Kidney (tissue), 14 donors: ENCODE results near the gene IL23R. TPM values are rescaled to one million over a fixed set of nuclear protein-coding genes. Genes with fewer than 3 reads are reported as not detected.

Source experiments
- DNase-seq, 5 donors: peaks; one replicate each; pipeline ENCODE4 v3.0.0-alpha.2; 2013 to 2020
- FAIRE-seq: peaks from 2 replicates; lab custom pipeline; 2012; peaks lifted over from hg19 to GRCh38; lab: Jason Lieb, UNC
- H3K27ac ChIP-seq, 2 donors: one replicate each; pipeline ENCODE4 v1.7.0; 2013; ENCODE audit warnings: low read depth in 2 of 2, low read length in 2 of 2, inconsistent platforms in 1 of 2
- H3K27me3 ChIP-seq: one replicate; pipeline ENCODE4 v1.7.1; 2013; ENCODE audit warnings: low read length, inconsistent platforms; ENCODE audit not compliant: control insufficient read depth, insufficient read depth
- H3K36me3 ChIP-seq, 3 donors: one replicate each; pipeline versions ENCODE4 v1.7.0 to v1.7.1; 2013; ENCODE audit warnings: low read length in 3 of 3, control low read depth in 1 of 3, inconsistent platforms in 1 of 3; ENCODE audit not compliant: insufficient read depth in 3 of 3, control insufficient read depth in 2 of 3
- H3K4me1 ChIP-seq, 3 donors: one replicate each; pipeline versions ENCODE4 v1.7.0 to v1.7.1; 2013; ENCODE audit warnings: low read length in 3 of 3, inconsistent platforms in 1 of 3, low read depth in 1 of 3; ENCODE audit not compliant: control insufficient read depth in 2 of 3, insufficient read depth in 2 of 3
- H3K4me3 ChIP-seq, 3 donors: one replicate each; pipeline versions ENCODE4 v1.7.0 to v1.8.1; 2013; ENCODE audit warnings: low read length in 3 of 3, control low read depth in 1 of 3, inconsistent platforms in 1 of 3
- H3K9ac ChIP-seq, 3 donors: one replicate each; pipeline versions ENCODE4 v1.7.0 to v1.7.1; 2013; ENCODE audit warnings: low read length in 3 of 3, control low read depth in 1 of 3, inconsistent platforms in 1 of 3
- H3K9me3 ChIP-seq, 3 donors: one replicate each; pipeline versions ENCODE4 v1.7.0 to v1.7.1; 2013; ENCODE audit warnings: low read length in 3 of 3, control low read depth in 1 of 3, inconsistent platforms in 1 of 3; ENCODE audit not compliant: control insufficient read depth in 2 of 3, insufficient read depth in 1 of 3
- intact Hi-C: fragments of 100-400 bp; cut with DNase I; formaldehyde crosslinking; loops from one replicate; pipeline ENCODE4 v1.11.1; 2022
- polyA plus RNA-seq: library from polyadenylated mRNA; stranded (reverse); fragments of 350-450 nt; fragmentation: Illumina TruSeq; extraction: RNeasy Lipid Tissue Mini Kit (QIAGEN cat#74804); gene quantifications from one replicate; pipeline ENCODE4 v1.2.3, GENCODE V29; 2014; ENCODE audit warnings: low read depth, low replicate concordance; ENCODE audit not compliant: insufficient read depth
- total RNA-seq: library from RNA; stranded (reverse); fragmentation: NEBNext Ultra II Directional; extraction: Animal tissue kit (Norgen Biotek cat#: 25700); gene quantifications from one replicate; pipeline ENCODE4 v1.2.1, GENCODE V29; 2021
- TF ChIP-seq, protein P1 (sequence below): IDR thresholded peaks from 3 replicates; pipeline ENCODE4 v1.5.1; 2012; ENCODE audit warnings: mild to moderate bottlenecking, moderate library complexity, borderline replicate concordance; ENCODE audit not compliant: insufficient read depth; ENCODE audit errors: extremely low read depth
- donor health status: control.
- donor health status: control.
- donor health status: control.
- donor health status: control.
- donor health status: control.
- donor health status: DM: yes; HTN: yes; CAD: no.
- donor health status: Normal renal cell carcinoma (clear cell type).

IL23R gene
- total and polyA plus RNA-seq, 2 donors from 2014 or later, result 0.19 TPM; not detected in 1

DNA sequence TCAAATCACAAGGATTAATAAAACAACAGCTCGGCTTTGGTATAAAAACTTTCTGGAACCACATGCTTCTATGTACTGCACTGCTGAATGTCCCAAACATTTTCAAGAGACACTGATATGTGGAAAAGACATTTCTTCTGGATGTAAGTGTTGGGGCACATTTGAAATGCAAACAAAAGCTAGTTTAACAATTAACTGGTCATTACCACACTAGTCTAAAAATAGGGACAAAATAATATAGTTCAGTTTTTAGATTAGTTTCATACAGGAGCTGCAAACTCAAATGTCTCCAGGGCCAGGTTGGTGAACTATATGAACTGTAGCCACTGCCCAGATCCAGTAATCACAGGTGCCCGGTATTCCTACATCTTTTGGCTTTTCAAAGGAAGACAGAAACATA lies 3.2 kb downstream of the IL23R start:
- H3K27me3 ChIP-seq, result no peaks in the 10 kb centered on the region
- H3K9ac ChIP-seq, result no peak overlapping the region
- FAIRE-seq (no peak), DNase-seq (no peak)
- H3K36me3 ChIP-seq, result no peaks in the 10 kb centered on the region
- no peaks in the 10 kb centered on the region for H3K9me3 ChIP-seq
- H3K4me3 ChIP-seq, result no peak overlapping the region
- TF ChIP-seq, protein P1, sequence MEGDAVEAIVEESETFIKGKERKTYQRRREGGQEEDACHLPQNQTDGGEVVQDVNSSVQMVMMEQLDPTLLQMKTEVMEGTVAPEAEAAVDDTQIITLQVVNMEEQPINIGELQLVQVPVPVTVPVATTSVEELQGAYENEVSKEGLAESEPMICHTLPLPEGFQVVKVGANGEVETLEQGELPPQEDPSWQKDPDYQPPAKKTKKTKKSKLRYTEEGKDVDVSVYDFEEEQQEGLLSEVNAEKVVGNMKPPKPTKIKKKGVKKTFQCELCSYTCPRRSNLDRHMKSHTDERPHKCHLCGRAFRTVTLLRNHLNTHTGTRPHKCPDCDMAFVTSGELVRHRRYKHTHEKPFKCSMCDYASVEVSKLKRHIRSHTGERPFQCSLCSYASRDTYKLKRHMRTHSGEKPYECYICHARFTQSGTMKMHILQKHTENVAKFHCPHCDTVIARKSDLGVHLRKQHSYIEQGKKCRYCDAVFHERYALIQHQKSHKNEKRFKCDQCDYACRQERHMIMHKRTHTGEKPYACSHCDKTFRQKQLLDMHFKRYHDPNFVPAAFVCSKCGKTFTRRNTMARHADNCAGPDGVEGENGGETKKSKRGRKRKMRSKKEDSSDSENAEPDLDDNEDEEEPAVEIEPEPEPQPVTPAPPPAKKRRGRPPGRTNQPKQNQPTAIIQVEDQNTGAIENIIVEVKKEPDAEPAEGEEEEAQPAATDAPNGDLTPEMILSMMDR, result no peak
- H3K27ac ChIP-seq, result no peak overlapping the region
- H3K4me1 ChIP-seq, result no peaks in the 10 kb centered on the region
- intact Hi-C loops, result no loop called here

DNA sequence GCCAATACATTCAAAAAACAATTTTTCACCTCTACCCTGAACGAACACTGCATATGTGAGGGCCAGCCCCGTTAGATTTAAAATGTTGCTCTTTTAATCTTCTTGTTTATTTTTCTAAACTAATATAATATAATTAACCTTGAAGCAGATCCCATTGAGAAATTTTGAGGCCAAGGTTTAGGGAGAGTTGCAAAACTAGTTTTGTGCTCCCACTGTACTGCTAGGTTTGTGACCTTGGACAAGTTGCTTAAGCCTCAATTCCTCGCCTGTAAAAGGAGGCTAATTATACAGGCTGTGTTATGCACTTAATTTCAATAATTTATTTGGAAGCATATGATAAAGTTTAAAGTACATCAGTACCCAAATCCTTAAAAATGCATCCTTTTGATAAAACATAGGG lies 3.7 kb downstream of the IL23R start:
- intact Hi-C loops, result no loop called here
- DNase-seq, result no peak
- no peak overlapping the region for H3K27ac ChIP-seq
- no peaks in the 10 kb centered on the region for H3K4me1 ChIP-seq
- H3K27me3 ChIP-seq, result no peaks in the 10 kb centered on the region
- H3K9ac ChIP-seq, result no peak overlapping the region
- H3K36me3 ChIP-seq, result no peaks in the 10 kb centered on the region
- no peak for FAIRE-seq
- no peaks in the 10 kb centered on the region for H3K9me3 ChIP-seq
- TF ChIP-seq, protein P1, result no peak
- H3K4me3 ChIP-seq, result no peak overlapping the region

DNA sequence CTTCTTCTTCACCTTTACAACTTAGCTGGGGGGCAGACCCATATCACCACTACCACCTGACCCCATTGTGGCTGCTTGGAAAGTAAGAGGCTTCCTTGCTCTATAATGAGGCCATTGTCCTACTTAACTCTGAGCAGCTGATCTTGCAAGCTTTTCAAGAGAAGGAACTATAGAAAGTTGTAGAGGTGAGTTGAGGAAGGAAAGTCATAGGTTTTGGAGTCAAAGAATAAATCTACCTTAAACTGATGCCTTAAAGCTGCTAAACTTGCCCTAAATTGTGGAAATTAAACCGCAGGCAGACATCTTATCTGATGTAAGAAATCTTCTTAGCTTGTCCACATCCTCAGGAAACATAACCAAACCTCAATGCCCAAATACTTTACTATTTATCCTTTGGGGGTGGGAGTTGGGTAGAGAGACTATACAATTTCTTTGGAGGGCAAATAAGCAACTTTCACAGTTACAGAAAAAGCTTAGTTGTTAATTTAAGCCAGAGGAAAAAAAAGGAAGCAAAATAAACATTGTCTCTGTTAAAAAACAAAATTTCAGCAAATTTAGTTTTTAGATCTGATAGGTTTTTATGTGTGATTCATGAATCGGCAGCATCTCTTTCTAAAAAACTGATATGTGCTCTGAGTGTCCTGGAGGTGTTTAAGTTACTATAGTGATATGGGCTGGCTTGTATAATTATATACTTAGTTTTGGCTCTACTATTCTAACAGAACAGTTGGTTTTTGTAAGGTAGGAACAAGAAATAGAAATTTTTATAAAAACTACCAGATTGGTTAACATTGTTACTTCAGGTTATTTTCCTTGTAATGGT lies 4.7 kb downstream of the IL23R start:
- TF ChIP-seq, protein P1, result no peak
- intact Hi-C loops, result no loop called here
- no peaks in the 10 kb centered on the region for H3K27me3 ChIP-seq
- H3K36me3 ChIP-seq, result no peaks in the 10 kb centered on the region
- no peak overlapping the region for H3K27ac ChIP-seq
- no peak for DNase-seq
- no peaks in the 10 kb centered on the region for H3K4me1 ChIP-seq
- H3K9me3 ChIP-seq, result no peaks in the 10 kb centered on the region
- H3K9ac ChIP-seq, result no peak overlapping the region
- H3K4me3 ChIP-seq, result no peak overlapping the region
- FAIRE-seq, result no peak
